ENCODE measurements around the gene CUL3.

The CUL3 gene

DNA sequence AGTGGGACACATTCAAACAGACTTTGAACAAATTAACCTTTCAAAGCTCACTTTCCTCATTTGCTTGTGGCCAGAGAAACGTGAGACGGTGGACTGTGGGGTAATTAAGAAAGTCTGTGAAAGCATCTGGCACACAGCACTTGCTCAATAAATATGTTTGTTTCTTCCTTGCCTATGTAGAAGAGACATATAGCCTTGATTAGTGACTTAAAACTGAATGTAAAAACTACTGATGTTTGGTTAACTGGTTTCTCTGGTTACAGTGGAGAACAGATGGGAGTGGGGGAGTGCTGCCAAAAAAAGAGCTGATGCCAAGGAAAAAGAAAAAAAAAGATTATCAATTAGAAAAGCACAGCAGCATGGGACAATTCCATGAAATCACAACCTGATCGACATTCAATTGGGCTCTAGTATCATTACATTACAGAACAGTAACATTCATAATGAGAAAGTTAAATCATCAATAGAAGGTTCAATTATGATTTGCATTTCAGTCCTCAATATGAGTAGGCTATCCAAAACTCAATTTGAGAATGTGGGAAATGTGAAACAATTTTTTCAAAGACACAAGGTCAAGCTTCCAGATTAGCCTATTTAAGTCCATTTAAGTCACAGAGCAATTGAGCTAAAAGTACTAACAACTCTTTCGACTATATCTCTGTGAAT lies 14.7 kb downstream of the CUL3 start:
- TF ChIP-seq, protein P1, sequence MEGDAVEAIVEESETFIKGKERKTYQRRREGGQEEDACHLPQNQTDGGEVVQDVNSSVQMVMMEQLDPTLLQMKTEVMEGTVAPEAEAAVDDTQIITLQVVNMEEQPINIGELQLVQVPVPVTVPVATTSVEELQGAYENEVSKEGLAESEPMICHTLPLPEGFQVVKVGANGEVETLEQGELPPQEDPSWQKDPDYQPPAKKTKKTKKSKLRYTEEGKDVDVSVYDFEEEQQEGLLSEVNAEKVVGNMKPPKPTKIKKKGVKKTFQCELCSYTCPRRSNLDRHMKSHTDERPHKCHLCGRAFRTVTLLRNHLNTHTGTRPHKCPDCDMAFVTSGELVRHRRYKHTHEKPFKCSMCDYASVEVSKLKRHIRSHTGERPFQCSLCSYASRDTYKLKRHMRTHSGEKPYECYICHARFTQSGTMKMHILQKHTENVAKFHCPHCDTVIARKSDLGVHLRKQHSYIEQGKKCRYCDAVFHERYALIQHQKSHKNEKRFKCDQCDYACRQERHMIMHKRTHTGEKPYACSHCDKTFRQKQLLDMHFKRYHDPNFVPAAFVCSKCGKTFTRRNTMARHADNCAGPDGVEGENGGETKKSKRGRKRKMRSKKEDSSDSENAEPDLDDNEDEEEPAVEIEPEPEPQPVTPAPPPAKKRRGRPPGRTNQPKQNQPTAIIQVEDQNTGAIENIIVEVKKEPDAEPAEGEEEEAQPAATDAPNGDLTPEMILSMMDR (IDR thresholded peaks at IDR 0.05; ENCODE audit: control insufficient read depth, extremely low read depth, insufficient read depth), result no peak
- no peak for DNase-seq (ENCODE audit: low read depth)
- H3K4me3 ChIP-seq (ENCODE audit: low read depth, low read length), result no peak overlapping the region

DNA sequence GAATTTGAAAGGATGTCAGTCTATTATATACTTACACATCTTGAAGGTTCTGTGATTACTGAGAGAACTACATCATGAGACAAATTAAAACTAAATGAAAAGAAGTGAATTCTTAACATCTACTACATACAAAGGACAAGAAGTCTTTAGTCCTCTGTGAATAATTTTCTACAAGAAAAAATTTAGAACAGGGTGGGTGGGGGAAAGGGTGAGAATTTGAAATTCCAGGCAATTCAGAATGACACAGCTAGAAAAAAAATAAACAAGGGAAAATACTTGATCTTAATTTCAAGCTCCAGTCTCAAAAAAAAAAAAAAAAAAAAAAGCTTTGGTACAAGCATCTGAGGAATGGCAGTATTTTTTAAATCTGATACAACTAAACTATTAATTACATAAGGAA lies 15.5 kb downstream of the CUL3 start:
- no peak for DNase-seq (ENCODE audit: low read depth)
- no peak overlapping the region for H3K4me3 ChIP-seq (ENCODE audit: low read depth, low read length)
- TF ChIP-seq, protein P1 (IDR thresholded peaks at IDR 0.05; ENCODE audit: control insufficient read depth, extremely low read depth, insufficient read depth), result no peak

DNA sequence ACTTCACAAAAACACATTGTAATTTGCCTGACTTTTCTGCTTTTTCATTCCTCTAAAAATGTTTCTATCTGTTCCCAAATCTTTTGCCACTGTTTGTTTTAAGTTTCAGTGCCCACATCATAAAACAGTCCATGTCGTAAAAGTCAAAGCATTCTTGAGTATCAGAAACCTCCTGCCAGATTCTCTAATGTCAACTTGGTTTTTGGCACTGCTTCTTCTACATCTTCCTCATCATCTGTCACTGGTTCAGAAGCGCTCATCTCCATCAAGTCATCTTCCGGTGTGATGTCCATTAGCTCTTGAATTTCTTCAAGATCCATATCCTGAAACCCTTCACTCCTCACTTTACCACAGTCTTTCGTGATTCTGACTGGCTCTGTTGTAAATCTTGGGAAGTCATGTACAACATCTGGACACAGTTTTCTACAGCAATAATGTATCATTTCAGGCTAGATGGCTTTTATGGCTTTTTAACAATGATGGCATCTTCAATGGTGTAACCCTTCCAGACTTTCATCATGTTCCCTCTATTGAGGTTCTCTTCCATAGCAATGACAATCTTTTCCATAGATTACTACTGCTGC lies 19.6 kb downstream of the CUL3 start:
- DNase-seq (ENCODE audit: low read depth), result peak; percentile 61

DNA sequence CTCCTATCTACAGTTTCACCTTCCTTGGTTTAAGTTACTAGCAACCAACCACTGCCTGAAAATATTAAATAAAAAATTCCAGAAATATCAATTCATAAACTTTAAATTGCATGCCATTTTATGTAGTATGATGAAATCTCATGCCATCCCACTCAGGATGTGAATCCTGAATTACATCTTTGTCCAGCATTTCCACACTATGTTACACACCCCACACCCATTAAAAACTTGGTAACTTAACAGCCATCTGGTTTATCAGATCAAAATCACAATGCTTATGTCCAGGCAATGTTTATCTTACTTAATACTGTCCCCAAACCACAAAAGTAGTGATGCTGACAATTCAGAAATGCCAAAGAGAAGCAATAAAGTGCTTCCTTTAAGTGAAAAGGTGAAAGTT lies 21.6 kb downstream of the CUL3 start:
- DNase-seq (ENCODE audit: low read depth), result no peak
- no peak overlapping the region for H3K4me3 ChIP-seq (ENCODE audit: low read depth, low read length)
- TF ChIP-seq, protein P1 (IDR thresholded peaks at IDR 0.05; ENCODE audit: control insufficient read depth, extremely low read depth, insufficient read depth), result no peak

More for the DNA sequence above, 19.6 kb downstream of the CUL3 start:
- TF ChIP-seq, protein P1 (IDR thresholded peaks at IDR 0.05; ENCODE audit: control insufficient read depth, extremely low read depth, insufficient read depth), result no peak
- no peak overlapping the region for H3K4me3 ChIP-seq (ENCODE audit: low read depth, low read length)

DNA sequence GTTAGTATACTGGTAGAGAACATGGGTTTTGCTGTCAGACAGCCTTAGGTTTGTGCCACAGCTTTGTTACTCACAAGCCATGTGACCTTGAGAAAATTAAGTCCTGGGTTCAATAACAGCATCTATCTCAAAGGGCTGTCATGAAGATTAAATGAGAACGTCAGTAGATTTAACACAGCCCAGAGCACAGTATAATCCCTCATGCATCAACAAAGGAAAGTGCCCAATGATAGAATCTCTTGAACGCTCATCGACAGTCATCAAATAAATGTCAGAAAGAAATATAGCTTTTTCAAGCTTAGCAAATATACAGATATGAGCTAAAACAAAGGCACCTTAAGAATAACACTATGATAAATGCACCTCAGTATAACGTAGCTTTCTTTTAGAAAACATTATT lies 22.3 kb downstream of the CUL3 start:
- TF ChIP-seq, protein P1 (IDR thresholded peaks at IDR 0.05; ENCODE audit: control insufficient read depth, extremely low read depth, insufficient read depth), result no peak
- H3K4me3 ChIP-seq (ENCODE audit: low read depth, low read length), result no peak overlapping the region
- no peak for DNase-seq (ENCODE audit: low read depth)

DNA sequence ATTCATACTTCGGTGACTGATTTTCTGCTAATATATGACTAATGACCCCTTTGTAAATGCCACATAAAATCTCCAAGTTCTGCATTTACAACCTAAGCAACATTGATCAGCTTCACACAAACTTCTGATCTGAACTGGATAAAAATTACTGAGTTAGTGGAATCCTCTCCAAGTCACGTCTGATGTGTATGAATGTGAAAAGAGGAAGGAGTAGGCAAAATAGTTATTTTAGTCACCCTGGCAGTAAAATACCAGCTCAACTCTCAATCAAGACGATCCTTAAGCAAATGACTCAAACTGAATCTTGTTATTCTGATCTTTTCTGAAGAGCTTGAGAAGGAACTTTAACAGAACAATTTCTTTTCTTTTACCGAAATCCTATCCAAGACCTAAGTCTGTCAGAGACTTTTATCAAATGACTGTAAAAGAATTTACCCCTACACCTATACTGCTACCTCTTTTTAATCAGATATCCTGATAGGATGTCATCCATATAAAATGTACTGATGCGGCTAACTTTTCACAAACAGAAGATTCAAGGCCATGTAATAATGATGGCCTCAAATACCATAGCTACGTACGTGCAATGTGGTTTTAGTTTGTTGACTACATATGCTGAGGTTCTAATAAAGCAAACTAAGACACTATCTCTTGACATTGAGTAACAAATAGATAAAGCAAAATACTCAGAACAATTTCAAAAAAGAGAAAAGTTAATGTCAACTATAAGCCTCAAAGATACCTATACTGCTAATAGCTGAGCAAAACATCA lies 23.7 kb downstream of the CUL3 start:
- no peak for DNase-seq (ENCODE audit: low read depth)
- H3K4me3 ChIP-seq (ENCODE audit: low read depth, low read length), result no peak overlapping the region
- TF ChIP-seq, protein P1 (IDR thresholded peaks at IDR 0.05; ENCODE audit: control insufficient read depth, extremely low read depth, insufficient read depth), result no peak

Measured in LNCaP clone FGC (cell line).